ENCODE results near the gene AP1M1.
"Not testable (repeated sequence)": the region's sequence is repeated elsewhere in the genome, so short reads cannot be mapped to it uniquely, and the experiment has no call there.

Gene AP1M1

GRCh38 chr19:16175954-16176353 is 21.8 kb upstream of the AP1M1 start:
- TF ChIP-seq EZH2phosphoT487 (IDR thresholded peaks at IDR 0.05; ENCODE audit: low read depth), result no peak
- TF ChIP-seq CTCF (IDR thresholded peaks at IDR 0.05; ENCODE audit: low read depth, low read length), result no peak
- Histone ChIP-seq H3K4me2 (ENCODE audit: low read length) (no peak overlapping the region), H3K27me3 (ENCODE audit: low read depth, low read length) (no peaks in the 10 kb centered on the region), H3K36me3 (replicated peaks; ENCODE audit: low read depth, low read length) (no peaks in the 10 kb centered on the region), H3K79me2 (ENCODE audit: low read length) (no peaks in the 10 kb centered on the region), H3K9ac (ENCODE audit: low read length) (no peak overlapping the region), H4K20me1 (ENCODE audit: insufficient read depth, low read length) (no peaks in the 10 kb centered on the region), H3K4me3 (ENCODE audit: low read length) (no peak overlapping the region), H3K9me3 (ENCODE audit: insufficient read depth, low read length) (no peaks in the 10 kb centered on the region), H2AFZ (ENCODE audit: low read depth, low read length) (no peak overlapping the region), H3K4me1 (ENCODE audit: low read length) (peaks cover 35% of the 10 kb centered on the region), H3K27ac (ENCODE audit: low read length) (no peak overlapping the region)

- not testable (repeated sequence) for H3K36me3 ChIP-seq (replicated peaks; ENCODE audit: low read depth, low read length); H3K9ac ChIP-seq (ENCODE audit: low read length); H3K27me3 ChIP-seq (ENCODE audit: low read depth, low read length); H3K27ac ChIP-seq (ENCODE audit: low read length); H4K20me1 ChIP-seq (ENCODE audit: insufficient read depth, low read length); H3K79me2 ChIP-seq (ENCODE audit: low read length); H3K9me3 ChIP-seq (ENCODE audit: insufficient read depth, low read length); H3K4me3 ChIP-seq (ENCODE audit: low read length); H2AFZ ChIP-seq (ENCODE audit: low read depth, low read length); H3K4me2 ChIP-seq (ENCODE audit: low read length)
- H3K4me1 ChIP-seq (ENCODE audit: low read length), result peaks cover 31% of the 10 kb centered on the region
These were observed 18.8 kb upstream of the AP1M1 start for GRCh38 chr19:16178866-16179265.

- TF ChIP-seq CTCF (IDR thresholded peaks at IDR 0.05; ENCODE audit: low read depth, low read length) (no peak), EZH2phosphoT487 (IDR thresholded peaks at IDR 0.05; ENCODE audit: low read depth) (no peak)
- Histone ChIP-seq H3K27me3 (ENCODE audit: low read depth, low read length) (no peaks in the 10 kb centered on the region), H3K27ac (ENCODE audit: low read length) (no peak overlapping the region), H3K9me3 (ENCODE audit: insufficient read depth, low read length) (no peaks in the 10 kb centered on the region), H3K9ac (ENCODE audit: low read length) (no peak overlapping the region), H4K20me1 (ENCODE audit: insufficient read depth, low read length) (no peaks in the 10 kb centered on the region), H3K36me3 (replicated peaks; ENCODE audit: low read depth, low read length) (no peaks in the 10 kb centered on the region), H2AFZ (ENCODE audit: low read depth, low read length) (no peak overlapping the region), H3K79me2 (ENCODE audit: low read length) (peaks cover 4% of the 10 kb centered on the region), H3K4me1 (ENCODE audit: low read length) (peaks cover 35% of the 10 kb centered on the region), H3K4me3 (ENCODE audit: low read length) (no peak overlapping the region), H3K4me2 (ENCODE audit: low read length) (no peak overlapping the region)
These were observed 17.1 kb upstream of the AP1M1 start for GRCh38 chr19:16180611-16181010.

- H3K4me1 ChIP-seq (ENCODE audit: low read length), result peaks cover 35% of the 10 kb centered on the region
- peak overlapping the region; percentile 58 for H3K9ac ChIP-seq (ENCODE audit: low read length)
- TF ChIP-seq EZH2phosphoT487 (IDR thresholded peaks at IDR 0.05; ENCODE audit: low read depth), result no peak
- TF ChIP-seq CTCF (IDR thresholded peaks at IDR 0.05; ENCODE audit: low read depth, low read length), result no peak
- peaks cover 19% of the 10 kb centered on the region for H3K36me3 ChIP-seq (replicated peaks; ENCODE audit: low read depth, low read length)
- H3K27me3 ChIP-seq (ENCODE audit: low read depth, low read length), result no peaks in the 10 kb centered on the region
- peak overlapping the region; percentile 96 for H3K4me3 ChIP-seq (ENCODE audit: low read length)
- peak overlapping the region; percentile 80; the same call in 1 of the 2 replicates for H2AFZ ChIP-seq (ENCODE audit: low read depth, low read length)
- H3K9me3 ChIP-seq (ENCODE audit: insufficient read depth, low read length), result no peaks in the 10 kb centered on the region
- no peaks in the 10 kb centered on the region for H4K20me1 ChIP-seq (ENCODE audit: insufficient read depth, low read length)
- H3K4me2 ChIP-seq (ENCODE audit: low read length), result peak overlapping the region; percentile 81
- no peak overlapping the region for H3K27ac ChIP-seq (ENCODE audit: low read length)
- peaks cover 28% of the 10 kb centered on the region for H3K79me2 ChIP-seq (ENCODE audit: low read length)
These were observed 13.0 kb upstream of the AP1M1 start for GRCh38 chr19:16184665-16185122.

All from OCI-LY3 (cell line).